HepG2 (cell line): ENCODE results near the gene PPP4R4. TPM values are rescaled to one million over a fixed set of nuclear protein-coding genes. Genes with fewer than 3 reads are reported as not detected.

Source experiments
- ATRX ChIP-seq: sonication (generic); formaldehyde crosslinking; IDR thresholded peaks from 2 replicates; pipeline ENCODE4 v1.4.0; 2020; ENCODE audit warnings: missing genetic modification reagents, borderline replicate concordance
- CBFB ChIP-seq: sonication (generic); formaldehyde crosslinking; IDR thresholded peaks from 2 replicates; pipeline ENCODE4 v1.4.0; 2020; ENCODE audit warnings: missing genetic modification reagents
- CC2D1A ChIP-seq: sonication (generic); formaldehyde crosslinking; IDR thresholded peaks from 2 replicates; pipeline ENCODE4 v1.8.1; 2023; ENCODE audit warnings: mild to moderate bottlenecking, missing genetic modification reagents
- GATA4 ChIP-seq: sonication (generic); IDR thresholded peaks from 2 replicates; pipeline ENCODE4 v1.6.1; 2016; ENCODE audit warnings: antibody characterized with exemption, low read depth, borderline replicate concordance
- KLF9 ChIP-seq: IDR thresholded peaks from 2 replicates; pipeline ENCODE4 v1.6.1; 2016; ENCODE audit warnings: low read depth
- NAIF1 ChIP-seq: sonication (generic); formaldehyde crosslinking; IDR thresholded peaks from 2 replicates; pipeline ENCODE4 v1.5.0; 2020; ENCODE audit warnings: mild to moderate bottlenecking, missing genetic modification reagents, borderline replicate concordance
- NCOA5 ChIP-seq: sonication (generic); formaldehyde crosslinking; IDR thresholded peaks from 2 replicates; pipeline ENCODE4 v1.4.0; 2020; ENCODE audit warnings: missing genetic modification reagents
- NFIC ChIP-seq: IDR thresholded peaks from 2 replicates; pipeline ENCODE4 v1.6.1; 2012; ENCODE audit warnings: mild to moderate bottlenecking, low read length, inconsistent platforms
- PHB2 ChIP-seq: fragments of 450-650 bp; IDR thresholded peaks from 2 replicates; pipeline ENCODE4 v1.6.1; 2018; ENCODE audit not compliant: partially characterized antibody
- POLR2AphosphoS5 ChIP-seq: IDR thresholded peaks from 2 replicates; pipeline ENCODE4 v1.6.1; 2012; ENCODE audit warnings: low read depth, low read length
- RBM39 ChIP-seq: fragments of 200-400 bp; formaldehyde crosslinking; IDR thresholded peaks from one replicate; pipeline ENCODE4 v1.6.1; 2018; ENCODE audit warnings: antibody characterized with exemption, mild to moderate bottlenecking, low read depth, low read length; ENCODE audit not compliant: poor library complexity, severe bottlenecking
- RFXANK ChIP-seq: IDR thresholded peaks from 2 replicates; pipeline ENCODE4 v1.6.1; 2016
- SP140L ChIP-seq: sonication (generic); formaldehyde crosslinking; IDR thresholded peaks from 2 replicates; pipeline ENCODE4 v1.4.0; 2020; ENCODE audit warnings: missing genetic modification reagents, borderline replicate concordance
- TEAD2 ChIP-seq: sonication (generic); formaldehyde crosslinking; IDR thresholded peaks from 2 replicates; pipeline ENCODE4 v1.9.0; 2021; ENCODE audit warnings: missing genetic modification reagents
- THAP11 ChIP-seq: IDR thresholded peaks from 2 replicates; pipeline ENCODE4 v1.6.1; 2016; ENCODE audit warnings: missing biosample characterization, missing genetic modification reagents
- YEATS2 ChIP-seq: sonication (generic); formaldehyde crosslinking; IDR thresholded peaks from 2 replicates; pipeline ENCODE4 v1.4.0; 2020; ENCODE audit warnings: missing genetic modification reagents, borderline replicate concordance
- ZBTB39 ChIP-seq: sonication (generic); formaldehyde crosslinking; IDR thresholded peaks from 2 replicates; pipeline ENCODE4 v1.5.0; 2020; ENCODE audit warnings: missing genetic modification reagents
- ZBTB44 ChIP-seq: sonication (generic); formaldehyde crosslinking; IDR thresholded peaks from 2 replicates; pipeline ENCODE4 v1.4.0; 2020; ENCODE audit warnings: missing genetic modification reagents
- ZEB1 ChIP-seq: IDR thresholded peaks from 2 replicates; pipeline ENCODE4 v1.6.1; 2012; ENCODE audit warnings: mild to moderate bottlenecking, low read depth, inconsistent platforms; ENCODE audit not compliant: insufficient replicate concordance
- ZFP36 ChIP-seq: fragments of 150-350 bp; IDR thresholded peaks from 2 replicates; pipeline ENCODE4 v1.6.1; 2018; ENCODE audit warnings: borderline replicate concordance, low read length, low read depth; ENCODE audit not compliant: partially characterized antibody
- ZMYM3 ChIP-seq: sonication (generic); formaldehyde crosslinking; IDR thresholded peaks from 2 replicates; pipeline ENCODE4 v1.5.1; 2020; ENCODE audit warnings: mild to moderate bottlenecking, missing genetic modification reagents
- ZNF235 ChIP-seq: sonication (generic); formaldehyde crosslinking; IDR thresholded peaks from 2 replicates; pipeline ENCODE4 v1.8.1; 2023; ENCODE audit warnings: mild to moderate bottlenecking, missing genetic modification reagents, borderline replicate concordance
- ZNF274 ChIP-seq: sonication (generic); formaldehyde crosslinking; IDR thresholded peaks from 2 replicates; pipeline ENCODE4 v1.5.1; 2020; ENCODE audit warnings: mild to moderate bottlenecking, missing genetic modification reagents
- ZNF468 ChIP-seq: sonication (generic); formaldehyde crosslinking; IDR thresholded peaks from 2 replicates; pipeline ENCODE4 v1.8.0; 2022; ENCODE audit warnings: mild to moderate bottlenecking, moderate library complexity, missing genetic modification reagents
- ZNF773 ChIP-seq: sonication (generic); formaldehyde crosslinking; IDR thresholded peaks from 2 replicates; pipeline ENCODE4 v1.4.0; 2020; ENCODE audit warnings: missing genetic modification reagents, borderline replicate concordance
- polyA plus RNA-seq, 8 experiments: library from polyadenylated mRNA; depleted of rRNA in 3 of 8; stranded (reverse) in 7 of 8; unstranded in 1 of 8; fragments of >200 nt; fragmentation: Illumina TruSeq in 4 of 8; extraction: Trizol in 4 of 8; gene quantifications; 2 replicates each; pipeline versions ENCODE4 v1.2.1 to v1.2.3, GENCODE V29; 2011 to 2016; ENCODE audit warnings: low read depth in 4 of 8, missing spikeins in 1 of 8, mixed read lengths in 1 of 8; ENCODE audit not compliant: insufficient read depth in 1 of 8
- total RNA-seq, 5 experiments: library from RNA; depleted of rRNA; stranded (reverse); fragments of >200 nt; fragmentation: Illumina TruSeq; extraction: Trizol; gene quantifications; 2 replicates each; pipeline ENCODE4 v1.2.3, GENCODE V29; 2016; ENCODE audit warnings: low read depth in 1 of 5

The PPP4R4 gene
- total and polyA plus RNA-seq, 2 of the 13 experiments (the other 11 are each of a cell fraction or from before 2014, with no cell fraction given), result 9.5 to 19.8 TPM

GRCh38 chr14:94292872-94293577 lies 118.9 kb downstream of the PPP4R4 start, which contains the start of gene SERPINA10 (continued):
- TF ChIP-seq NAIF1 (no peak), KLF9 (CRISPR knock-in tag) (peak; percentile 70; the same call in 1 of the 2 replicates), GATA4 (no peak), ZBTB39 (CRISPR knock-in tag) (0 out of 2 replicates have a peak, but pooled peaks have one; percentile 71), RBM39 (no peak), RFXANK (CRISPR knock-in tag) (no peak), THAP11 (CRISPR knock-in tag) (peak; percentile 69; the same call in 1 of the 2 replicates), ZFP36 (no peak), ZNF235 (CRISPR knock-in tag) (no peak), CBFB (CRISPR knock-in tag) (peak; percentile 30; the same call in 1 of the 2 replicates), ZNF468 (CRISPR knock-in tag) (no peak), TEAD2 (CRISPR knock-in tag) (no peak), PHB2 (no peak), ZMYM3 (peak; percentile 52; the same call in 1 of the 2 replicates), ZNF274 (CRISPR knock-in tag) (no peak), POLR2AphosphoS5 (peak; percentile 93), ZNF773 (CRISPR knock-in tag) (no peak), YEATS2 (peak; percentile 51; the same call in 1 of the 2 replicates), NFIC (peak; percentile 53; the same call in 1 of the 2 replicates), ZBTB44 (CRISPR knock-in tag) (no peak), CC2D1A (CRISPR knock-in tag) (no peak), NCOA5 (CRISPR knock-in tag) (no peak), ATRX (CRISPR knock-in tag) (no peak), SP140L (CRISPR knock-in tag) (no peak), ZEB1 (no peak)
